Activated effector memory CD4-positive, alpha-beta T cell treated with anti-CD3 and anti-CD28 coated beads, Interleukin-2, amount 50 U/mL, for 16 hours (primary cell): Measurements from ENCODE around the gene PIK3C3.
"Not testable (repeated sequence)": the region's sequence is repeated elsewhere in the genome, so short reads cannot be mapped to it uniquely, and the experiment has no call there.

Experiments
- DNase-seq: peaks from one replicate; pipeline ENCODE4 v3.0.0-alpha.2; 2020

PIK3C3 gene

GRCh38 chr18:42025974-42026625 is 71.1 kb downstream of the PIK3C3 start:
- DNase-seq = no peak

- DNase-seq = peak; percentile 73
Observed at GRCh38 chr18:42028247-42028832, 73.3 kb downstream of the PIK3C3 start.

GRCh38 chr18:42029092-42029491 is 74.1 kb downstream of the PIK3C3 start:
- DNase-seq = no peak

DNA sequence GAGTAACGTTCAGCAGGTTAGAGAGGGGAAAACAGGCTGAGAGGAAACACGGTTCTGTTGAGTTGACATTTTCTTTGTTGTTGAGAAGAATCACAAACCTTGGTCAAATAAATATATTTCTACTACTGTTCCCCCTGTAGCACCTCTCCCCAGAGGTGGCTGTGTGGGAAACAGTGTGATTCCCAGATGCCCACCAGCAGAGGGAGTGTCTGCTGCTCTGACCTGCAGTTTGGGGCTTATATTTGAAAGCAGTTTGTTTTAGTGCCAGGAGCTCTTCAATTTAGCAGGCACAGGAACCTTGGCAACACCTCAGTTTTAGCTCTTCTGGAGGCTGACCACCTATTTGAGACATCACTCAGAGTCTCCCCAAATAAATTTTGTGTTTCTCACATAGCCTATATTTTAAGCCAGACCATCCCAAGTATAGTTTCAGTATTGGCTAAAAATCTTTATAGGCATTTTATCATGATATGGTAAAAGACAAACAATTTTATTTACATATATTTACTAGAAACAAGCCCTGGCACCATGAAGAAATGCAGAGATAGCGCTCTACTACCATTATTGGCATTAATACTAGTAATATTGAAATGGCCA is 75.7 kb downstream of the PIK3C3 start:
- no peak for DNase-seq

- no peak for DNase-seq
Observed at GRCh38 chr18:42032447-42032846, 77.4 kb downstream of the PIK3C3 start.

GRCh38 chr18:42033137-42033810 is 78.2 kb downstream of the PIK3C3 start:
- DNase-seq = no peak

DNA sequence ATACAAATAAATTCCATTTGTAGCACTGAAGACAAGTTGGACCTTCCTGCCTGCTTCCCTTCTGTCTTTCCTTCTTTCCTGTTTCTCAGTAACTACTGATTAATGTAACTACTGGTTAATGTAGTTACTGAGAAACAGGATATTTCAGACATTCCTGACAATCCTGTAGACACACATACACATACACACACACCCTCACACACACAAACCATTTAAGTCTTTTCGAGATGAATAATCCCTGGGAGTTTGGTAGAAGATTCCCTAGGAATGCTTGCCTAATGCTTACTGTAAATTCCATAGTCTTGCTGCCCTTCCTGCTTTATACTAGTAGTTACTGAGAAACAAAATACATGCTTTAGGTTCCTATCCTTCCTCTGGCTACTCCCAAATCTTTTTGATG is 83.9 kb downstream of the PIK3C3 start:
- DNase-seq = no peak

DNA sequence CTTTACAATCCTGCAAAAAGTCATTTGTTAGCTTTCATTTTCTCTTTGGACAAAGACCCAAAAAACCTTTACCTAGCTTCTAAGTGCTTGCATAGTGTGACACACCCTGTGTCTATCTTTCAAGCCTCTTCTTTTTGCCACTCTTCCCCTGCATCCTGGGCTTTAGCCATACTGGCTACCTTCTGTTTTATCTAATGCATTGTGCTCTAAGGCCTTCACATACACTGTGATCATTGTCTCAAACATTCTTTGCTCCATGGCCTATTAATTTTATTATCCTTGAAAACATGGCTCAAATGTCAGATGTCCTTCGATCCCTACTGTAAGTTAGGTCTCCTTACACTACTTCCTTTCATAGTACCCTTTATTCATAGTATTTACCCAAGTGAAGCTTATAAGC is 84.4 kb downstream of the PIK3C3 start:
- no peak for DNase-seq

GRCh38 chr18:42041793-42042192 is 86.8 kb downstream of the PIK3C3 start:
- DNase-seq = no peak

DNA sequence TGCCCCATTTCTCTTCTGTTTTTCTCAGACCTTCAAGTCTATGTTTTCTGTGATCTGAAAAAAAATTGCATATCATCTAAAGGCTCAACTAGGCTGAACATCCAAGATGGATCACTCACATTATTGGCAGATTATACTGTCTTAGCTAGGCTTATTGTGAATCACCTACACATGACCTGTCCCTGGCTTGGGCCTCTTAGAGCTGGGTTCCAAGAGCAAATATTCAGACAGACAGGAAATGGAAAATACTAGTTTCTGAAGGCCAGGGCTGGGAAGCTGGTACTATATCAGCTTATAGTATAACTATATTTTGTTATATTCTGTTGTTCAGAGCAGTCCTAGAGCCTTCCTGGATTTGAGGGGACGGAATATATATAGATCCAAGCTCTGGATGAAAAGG is 90.3 kb downstream of the PIK3C3 start:
- no peak for DNase-seq

DNA sequence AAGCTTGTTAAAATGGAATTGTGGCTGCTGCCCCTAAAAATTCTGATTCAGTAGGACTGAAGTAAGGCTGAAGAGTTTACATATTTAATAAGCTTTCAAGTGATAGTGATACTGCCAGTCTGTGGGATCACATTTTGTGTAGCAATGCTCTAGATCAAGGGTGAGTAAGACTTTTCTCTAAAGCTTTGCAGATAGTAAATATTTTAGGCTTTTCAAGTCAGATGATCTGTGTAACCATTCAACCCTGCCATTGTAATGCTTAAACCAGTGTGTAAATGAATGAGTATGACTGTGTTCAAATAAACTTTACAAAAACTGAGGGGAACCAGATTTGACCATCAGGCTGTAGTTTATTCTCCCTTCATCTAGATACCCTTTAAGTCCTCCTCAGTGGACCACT is 92.7 kb downstream of the PIK3C3 start:
- DNase-seq = no peak

DNA sequence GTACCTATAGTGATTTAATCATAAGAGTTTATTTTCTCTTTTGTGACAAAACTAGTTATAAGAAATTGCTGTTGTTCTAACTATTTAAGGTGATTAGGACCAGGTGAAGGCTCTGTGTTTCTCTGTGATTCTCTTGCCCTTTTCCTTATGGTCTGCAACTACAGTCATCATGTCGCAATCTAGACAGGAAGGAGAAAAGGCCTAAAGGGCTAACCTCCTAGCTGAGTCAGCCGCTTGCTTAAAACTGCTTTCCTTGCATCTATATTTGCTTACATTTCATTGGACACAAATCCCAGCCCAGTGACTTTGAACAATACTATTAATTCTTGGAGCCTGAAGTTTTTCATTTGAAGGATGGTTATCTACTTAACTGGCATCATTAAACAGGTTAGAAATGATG is 93.1 kb downstream of the PIK3C3 start:
- no peak for DNase-seq

DNA sequence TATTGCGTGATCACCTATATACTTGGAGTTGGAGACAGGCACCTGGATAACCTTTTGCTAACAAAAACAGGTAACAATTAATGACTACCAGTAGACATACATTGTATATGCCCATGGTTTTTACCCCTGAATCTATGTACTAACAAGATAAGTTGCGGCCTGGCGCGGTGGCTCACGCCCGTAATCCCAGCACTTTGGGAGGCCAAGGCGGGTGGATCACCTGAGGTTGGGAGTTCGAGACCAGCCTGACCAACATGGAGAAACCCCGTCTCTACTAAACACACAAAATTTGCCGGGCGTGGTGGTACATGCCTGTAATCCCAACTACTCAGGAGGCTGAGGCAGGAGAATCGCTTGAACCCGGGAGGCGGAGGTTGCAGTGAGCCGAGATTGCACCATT is 94.5 kb downstream of the PIK3C3 start:
- DNase-seq = not testable (repeated sequence)

DNA sequence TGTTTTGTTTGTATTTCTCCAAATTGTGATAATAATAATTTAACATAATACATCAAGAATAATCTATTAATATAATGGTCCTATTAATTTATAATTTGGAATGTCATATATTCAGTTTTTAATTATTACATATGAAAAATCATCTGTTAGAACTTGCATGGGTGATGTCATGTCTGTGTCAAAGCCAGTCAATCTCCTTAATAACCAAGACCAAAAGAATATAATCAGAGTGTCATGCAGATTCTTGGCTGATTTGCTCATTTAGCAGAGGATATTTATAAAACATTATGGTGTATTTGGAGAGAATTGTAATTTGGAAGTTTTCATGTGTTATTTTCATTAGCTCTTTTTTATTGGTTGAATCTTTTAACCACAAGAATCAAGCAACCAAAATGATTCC is 96.4 kb downstream of the PIK3C3 start:
- no peak for DNase-seq

- DNase-seq = no peak
Observed at GRCh38 chr18:42052122-42052708, 97.2 kb downstream of the PIK3C3 start.

DNA sequence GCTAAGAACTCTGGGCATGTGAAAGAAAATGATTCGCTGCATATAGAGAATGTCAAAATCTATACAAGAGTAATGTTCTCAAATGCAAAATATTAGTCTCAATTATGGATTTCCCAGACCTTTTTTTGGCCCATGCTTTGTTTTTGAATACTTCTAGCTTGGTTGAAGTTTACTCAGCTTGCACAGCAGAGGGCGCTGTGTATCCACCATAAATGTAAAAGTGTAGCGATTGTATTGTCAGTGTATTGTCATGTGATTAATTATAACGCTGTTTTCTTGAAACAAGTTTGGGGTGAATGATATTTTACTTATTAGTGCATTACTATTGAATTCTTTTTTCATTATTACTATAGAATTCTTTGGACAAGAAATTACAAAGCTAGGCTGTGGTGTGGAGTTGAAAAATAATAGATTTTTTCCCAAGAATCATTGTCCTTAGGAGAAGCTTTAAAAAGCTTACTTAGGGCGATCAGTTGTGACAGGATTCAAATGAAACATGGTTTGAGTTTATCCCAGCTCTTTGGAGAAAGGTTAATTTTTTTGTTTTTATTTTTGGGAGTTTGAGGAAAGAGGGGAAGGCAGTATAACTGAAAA is 98.3 kb downstream of the PIK3C3 start:
- peak; percentile 85 for DNase-seq

- no peak for DNase-seq
Observed at GRCh38 chr18:42064109-42064508, 109.1 kb downstream of the PIK3C3 start.

- DNase-seq = no peak
Observed at GRCh38 chr18:42067518-42067917, 112.5 kb downstream of the PIK3C3 start.

GRCh38 chr18:42068030-42068429 is 113.0 kb downstream of the PIK3C3 start:
- DNase-seq = no peak

DNA sequence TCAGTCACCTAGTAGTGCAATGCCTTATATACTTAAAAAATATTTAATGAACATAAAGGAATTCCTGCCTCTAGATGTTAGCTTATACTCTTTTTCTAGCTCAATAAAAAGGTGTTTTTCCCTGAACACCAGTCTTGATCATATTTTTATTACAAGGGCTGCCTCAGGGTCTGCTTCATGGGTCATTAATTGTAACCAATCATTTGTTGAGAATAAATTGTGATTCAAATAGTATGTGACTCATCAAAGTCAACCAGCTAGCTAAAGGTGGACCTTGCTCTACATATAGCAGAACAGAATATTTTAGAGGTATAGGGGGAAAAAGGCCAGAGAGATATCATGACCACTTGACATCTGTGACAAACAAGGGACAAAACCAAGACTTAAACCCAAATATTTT is 114.0 kb downstream of the PIK3C3 start:
- no peak for DNase-seq

GRCh38 chr18:42072407-42072806 is 117.4 kb downstream of the PIK3C3 start:
- DNase-seq = no peak

- no peak for DNase-seq
Observed at GRCh38 chr18:42074704-42075103, 119.7 kb downstream of the PIK3C3 start.

DNA sequence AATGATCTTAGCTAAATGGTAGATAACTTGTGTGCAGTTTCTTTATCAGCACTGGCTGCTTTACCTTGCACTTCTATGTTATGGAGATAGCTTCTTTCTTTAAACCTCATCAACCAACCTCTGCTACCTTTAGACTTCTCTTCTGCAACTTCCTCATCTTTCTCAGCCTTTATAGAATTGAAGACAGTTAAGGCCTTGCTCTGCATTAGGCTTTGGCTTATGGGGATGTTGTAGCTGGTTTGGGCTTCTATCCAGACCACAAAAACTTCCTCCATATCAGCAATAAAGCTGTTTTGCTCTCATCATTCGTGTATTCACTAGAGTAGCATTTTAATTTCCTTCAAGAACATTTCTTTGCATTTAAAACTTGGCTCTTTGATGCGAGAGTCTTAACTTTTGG is 123.7 kb downstream of the PIK3C3 start:
- DNase-seq = no peak
